Measurements from ENCODE around the gene DNAH2.

The DNAH2 gene

GRCh38 chr17:7716901-7717755 is at the start of gene DNAH2:
TSS of gene DNAH2 (plus strand) at chr17:7717744. CDS start at chr17:7719735, 1,991 bp downstream.
- peak; percentile 93 for DNase-seq (ENCODE audit: low read depth)

DNA sequence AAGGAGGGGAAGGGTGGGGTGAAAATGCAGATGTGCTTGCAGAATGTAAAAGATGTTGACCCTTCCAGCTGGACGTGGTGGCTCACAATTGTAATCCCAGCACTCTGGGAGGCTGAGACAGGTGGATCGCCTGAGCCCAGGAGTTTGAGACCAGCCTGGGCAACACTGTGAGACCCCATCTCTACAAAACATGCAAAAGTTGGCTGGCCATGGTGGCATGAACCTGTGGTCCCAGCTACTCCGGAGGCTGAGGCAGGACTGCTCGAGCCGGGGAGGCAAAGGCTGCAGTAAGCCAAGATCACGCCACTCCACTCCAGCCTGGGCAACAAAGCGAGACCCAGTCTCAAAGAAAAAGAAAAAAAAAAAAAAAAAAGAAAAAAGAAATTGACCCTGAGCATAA is 49.1 kb upstream of the DNAH2 start:
- DNase-seq (ENCODE audit: low read depth), result no peak

DNA sequence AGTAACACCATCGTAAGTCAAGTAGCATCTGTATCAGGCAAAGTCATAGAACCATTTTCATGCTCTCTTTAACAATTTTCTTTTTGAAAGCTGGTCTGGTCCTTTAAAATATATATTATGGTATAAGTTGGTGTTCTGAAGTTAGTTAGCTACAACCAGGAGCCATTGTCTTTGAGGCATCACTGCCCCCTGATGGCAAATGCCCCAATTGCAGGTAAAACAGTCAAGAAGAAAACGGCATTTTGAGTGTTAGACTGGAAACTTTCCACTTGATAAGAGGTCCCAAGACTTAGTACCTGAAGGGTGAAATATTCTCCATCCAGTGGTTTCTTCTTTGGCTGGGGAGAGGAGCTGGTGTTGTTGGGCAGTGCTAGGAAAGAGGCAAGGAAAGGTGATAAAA is 44.3 kb upstream of the DNAH2 start:
- DNase-seq (ENCODE audit: low read depth), result no peak

DNA sequence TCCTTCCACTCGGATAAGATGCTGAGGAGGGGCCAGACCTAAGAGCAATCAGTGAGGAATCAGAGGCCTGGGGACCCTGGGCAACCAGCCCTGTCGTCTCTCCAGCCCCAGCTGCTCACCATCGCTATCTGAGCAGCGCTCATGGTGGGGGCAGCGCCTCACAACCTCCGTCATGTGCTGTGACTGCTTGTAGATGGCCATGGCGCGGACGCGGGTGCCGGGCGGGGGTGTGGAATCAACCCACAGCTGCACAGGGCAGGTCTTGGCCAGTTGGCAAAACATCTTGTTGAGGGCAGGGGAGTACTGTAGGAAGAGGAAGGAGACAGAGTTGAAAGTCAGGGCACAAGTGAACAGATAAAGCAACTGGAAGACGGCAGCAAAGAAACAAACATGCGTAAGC is 42.6 kb upstream of the DNAH2 start:
- DNase-seq (ENCODE audit: low read depth), result no peak

- no peak for DNase-seq (ENCODE audit: low read depth)
Observed at GRCh38 chr17:7676533-7676932, 41.0 kb upstream of the DNAH2 start.

DNA sequence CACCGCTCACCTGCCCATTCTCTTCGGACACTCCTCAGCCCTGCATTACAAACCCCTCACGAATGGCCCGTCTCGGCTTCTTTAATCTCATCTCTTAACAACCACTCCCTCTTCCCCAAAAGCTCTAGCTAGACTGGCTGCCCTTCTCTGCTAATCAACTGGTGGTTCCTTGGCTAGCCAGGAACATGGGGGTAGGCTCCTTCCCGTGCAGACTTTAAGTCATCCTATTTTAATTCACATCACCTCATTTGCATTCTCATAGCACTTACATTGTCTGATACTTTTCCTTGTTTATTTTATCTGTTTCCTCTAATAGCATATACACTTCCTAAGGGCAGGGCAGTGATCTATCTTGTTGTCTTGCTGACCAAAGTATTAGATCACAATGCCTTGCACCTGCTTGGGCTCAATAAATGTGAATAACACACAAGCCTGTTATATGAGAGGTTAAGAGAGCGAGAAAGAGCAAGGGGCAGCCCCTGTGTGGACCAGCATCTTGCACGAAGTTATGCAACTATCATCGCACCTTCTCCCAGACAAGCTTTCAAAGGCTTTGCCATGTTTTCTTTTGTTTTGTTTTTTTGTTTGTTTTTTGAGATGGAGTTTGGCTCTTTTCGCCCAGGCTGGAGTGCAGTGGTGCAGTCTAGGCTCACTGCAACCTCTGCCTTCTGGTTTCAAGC is 40.0 kb upstream of the DNAH2 start:
- DNase-seq (ENCODE audit: low read depth), result no peak

DNA sequence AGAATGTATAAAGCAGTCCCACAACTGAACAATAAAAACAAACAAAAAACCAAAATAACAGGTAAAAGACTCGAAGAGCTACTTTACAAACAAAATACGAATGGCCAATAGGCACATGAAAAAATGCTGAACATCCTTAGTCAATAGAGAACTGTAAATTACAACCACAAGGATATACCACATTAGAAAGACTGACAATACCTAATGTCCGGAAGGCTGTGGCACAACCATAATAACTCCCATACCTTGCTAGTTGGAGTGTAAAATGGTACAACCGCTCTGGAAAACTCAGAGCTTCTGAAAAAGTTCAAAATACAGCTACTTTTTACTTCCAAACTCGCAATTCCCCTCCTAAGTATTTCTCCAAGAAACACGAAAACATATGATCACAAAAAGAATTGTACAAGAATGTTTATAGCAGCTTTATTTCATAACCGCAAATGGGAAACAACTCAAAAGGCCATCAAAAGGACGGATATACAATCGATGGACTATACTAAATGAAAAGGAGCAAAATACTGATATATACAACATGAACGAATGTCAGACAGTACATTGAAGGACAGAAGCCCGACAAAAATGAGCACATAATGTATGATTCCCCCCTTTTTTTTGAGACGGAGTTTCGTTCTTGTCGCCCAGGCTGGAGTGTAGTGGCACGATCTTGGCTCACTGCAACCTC is 32.6 kb upstream of the DNAH2 start:
- no peak for DNase-seq (ENCODE audit: low read depth)

GRCh38 chr17:7685533-7686221 is 31.9 kb upstream of the DNAH2 start:
- peak; percentile 95 for DNase-seq (ENCODE audit: low read depth)

DNA sequence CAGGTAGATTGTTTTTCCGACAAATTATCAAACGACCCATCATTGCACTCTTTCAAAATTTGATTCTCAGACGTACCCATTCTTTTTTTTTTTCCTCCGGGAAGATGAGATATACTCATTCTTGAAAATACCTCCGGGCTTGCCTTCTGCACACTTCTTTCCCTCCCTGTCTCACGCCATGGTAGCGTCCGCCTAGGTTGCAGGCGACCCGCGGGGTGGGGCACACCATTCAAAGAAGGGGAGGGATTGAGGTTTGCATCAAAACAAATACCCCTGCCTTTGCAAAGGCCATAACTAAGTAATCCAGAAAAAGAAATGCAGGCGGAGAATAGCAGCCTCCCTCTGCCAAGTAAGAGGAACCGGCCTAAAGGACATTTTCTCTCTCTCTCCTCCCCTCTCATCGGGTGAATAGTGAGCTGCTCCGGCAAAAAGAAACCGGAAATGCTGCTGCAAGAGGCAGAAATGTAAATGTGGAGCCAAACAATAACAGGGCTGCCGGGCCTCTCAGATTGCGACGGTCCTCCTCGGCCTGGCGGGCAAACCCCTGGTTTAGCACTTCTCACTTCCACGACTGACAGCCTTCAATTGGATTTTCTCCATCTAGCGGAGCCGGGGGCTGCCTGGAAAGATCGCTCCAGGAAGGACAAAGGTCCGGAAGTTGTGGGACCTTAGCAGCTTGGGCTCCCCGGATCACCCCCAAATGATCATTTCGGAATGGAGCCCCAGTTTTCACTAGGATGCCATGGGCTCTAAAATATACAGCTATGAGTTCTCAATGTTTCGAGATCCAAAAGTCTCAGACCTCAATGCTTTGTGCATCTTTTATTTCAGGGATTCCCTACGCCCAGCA is 31.1 kb upstream of the DNAH2 start:
- no peak for DNase-seq (ENCODE audit: low read depth)

GRCh38 chr17:7687072-7687907 is 30.3 kb upstream of the DNAH2 start, which contains the start of gene TP53:
TSS of gene TP53 (minus strand) at chr17:7687490. CDS start at chr17:7676594, 10,896 bp downstream.
- DNase-seq (ENCODE audit: low read depth), result peak; percentile 91

GRCh38 chr17:7687908-7688807 is 29.4 kb upstream of the DNAH2 start, which contains the start of gene WRAP53:
TSS of gene WRAP53 (plus strand) at chr17:7688477. CDS start at chr17:7688649, 172 bp downstream.
- DNase-seq (ENCODE audit: low read depth), result peak; percentile 99

DNA sequence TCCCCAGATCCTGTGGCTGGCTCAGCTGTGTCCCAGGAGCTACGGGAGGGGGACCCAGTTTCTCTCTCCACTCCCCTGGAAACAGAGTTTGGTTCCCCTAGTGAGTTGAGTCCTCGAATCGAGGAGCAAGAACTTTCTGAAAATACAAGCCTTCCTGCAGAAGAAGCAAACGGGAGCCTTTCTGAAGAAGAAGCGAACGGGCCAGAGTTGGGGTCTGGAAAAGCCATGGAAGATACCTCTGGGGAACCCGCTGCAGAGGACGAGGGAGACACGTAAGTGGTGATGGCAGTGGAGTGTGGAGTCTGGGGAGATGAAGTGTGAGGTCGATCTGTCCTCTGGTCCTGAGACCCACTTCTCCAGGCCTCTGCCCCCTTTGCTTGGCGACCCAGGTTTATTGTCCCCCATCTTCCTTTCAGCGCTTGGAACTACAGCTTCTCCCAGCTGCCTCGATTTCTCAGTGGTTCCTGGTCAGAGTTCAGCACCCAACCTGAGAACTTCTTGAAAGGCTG is 28.7 kb upstream of the DNAH2 start:
- no peak for DNase-seq (ENCODE audit: low read depth)

DNA sequence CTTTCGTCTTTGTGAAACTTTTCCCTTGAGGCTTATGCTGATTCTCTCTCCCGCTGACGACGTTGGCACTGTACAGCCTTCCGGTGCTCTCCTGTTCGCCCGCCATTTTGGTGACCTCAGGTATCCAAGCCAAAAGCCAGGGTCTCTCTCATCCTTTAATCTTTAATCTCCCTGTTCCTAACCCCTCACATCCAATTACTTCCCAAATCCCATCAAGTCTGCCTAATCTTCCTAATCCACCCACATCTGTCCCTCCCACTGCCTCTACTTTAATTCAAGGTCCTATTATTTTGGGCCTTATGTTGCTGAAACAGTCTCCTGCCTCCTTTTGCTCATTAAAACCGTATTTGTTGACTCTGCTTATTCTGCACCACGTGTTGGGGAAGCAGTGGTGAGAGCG is 22.0 kb upstream of the DNAH2 start:
- DNase-seq (ENCODE audit: low read depth), result no peak

DNA sequence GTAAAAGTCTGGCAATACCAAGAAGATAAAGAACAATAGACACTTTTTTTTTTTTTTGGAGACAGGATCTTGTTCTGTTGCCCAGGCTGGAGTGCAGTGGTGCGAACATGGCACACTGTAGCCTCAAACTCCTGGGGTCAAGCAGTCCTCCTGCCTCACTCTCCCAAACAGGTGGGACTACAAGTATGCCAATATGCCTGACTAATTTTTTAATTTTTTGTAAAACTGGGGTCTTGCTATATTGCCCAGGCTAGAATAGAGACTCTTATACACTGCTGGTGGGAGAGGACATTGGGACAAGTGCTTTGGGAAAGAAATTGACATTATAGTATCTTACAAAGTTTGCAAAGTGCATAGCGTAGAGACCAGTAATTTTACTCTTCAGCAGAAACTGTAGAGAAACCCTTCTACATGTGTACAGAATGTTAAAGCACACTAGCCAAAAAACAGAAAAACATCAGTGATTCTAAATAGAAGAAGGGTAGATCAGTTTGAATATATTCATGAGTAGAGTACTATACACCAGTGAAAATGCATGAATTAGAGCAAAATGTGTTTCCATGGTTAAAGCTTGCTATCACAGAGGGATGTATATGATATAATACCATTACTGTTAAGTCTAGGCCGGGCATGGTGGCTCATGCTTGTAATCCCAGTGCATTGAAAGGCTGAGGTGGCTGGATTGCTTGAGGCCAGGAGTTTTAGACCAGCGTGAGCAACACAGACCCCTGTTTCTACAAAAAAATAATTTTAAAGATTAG is 19.5 kb upstream of the DNAH2 start:
- DNase-seq (ENCODE audit: low read depth), result no peak

DNA sequence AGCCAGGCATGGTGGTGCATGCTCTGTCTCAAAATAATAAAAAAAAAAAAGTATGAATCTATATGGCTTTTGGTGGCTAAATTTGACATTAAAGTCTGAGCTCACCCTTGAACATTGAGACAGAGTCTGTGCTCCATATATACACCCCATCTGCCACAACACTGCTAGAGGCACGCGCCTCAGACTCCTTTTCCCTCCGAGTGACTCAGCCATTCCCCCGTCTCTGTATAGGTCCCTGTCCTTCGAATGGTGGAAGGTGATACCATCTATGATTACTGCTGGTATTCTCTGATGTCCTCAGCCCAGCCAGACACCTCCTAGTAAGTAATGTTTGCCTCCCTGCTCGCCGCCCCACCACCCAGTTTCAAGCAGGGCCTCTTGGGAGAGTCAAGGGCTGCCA is 17.0 kb upstream of the DNAH2 start:
- no peak for DNase-seq (ENCODE audit: low read depth)

DNA sequence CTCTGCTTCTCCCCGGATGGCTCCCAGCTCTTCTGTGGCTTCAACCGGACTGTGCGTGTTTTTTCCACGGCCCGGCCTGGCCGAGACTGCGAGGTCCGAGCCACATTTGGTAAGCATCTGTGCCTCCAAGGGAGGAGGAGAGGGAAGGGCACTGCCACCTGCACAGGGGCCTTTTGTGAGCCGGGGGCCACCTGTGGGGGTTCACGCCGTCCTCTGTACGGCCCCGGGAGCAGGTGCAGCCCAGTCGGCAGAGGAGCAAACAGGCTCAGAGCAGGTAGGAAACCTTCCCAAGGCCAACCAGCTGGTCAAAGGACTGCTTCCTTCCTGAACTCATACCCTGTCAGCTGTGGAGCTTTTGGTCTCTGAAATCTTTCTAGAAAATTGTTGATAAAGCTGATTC is 15.9 kb upstream of the DNAH2 start:
- DNase-seq (ENCODE audit: low read depth), result no peak

- DNase-seq (ENCODE audit: low read depth), result no peak
Observed at GRCh38 chr17:7702776-7703175, 14.8 kb upstream of the DNAH2 start.

Data from fibroblast of gingiva (primary cell).